ENCODE measurements around the gene YWHAG. TPM values are rescaled to one million over a fixed set of nuclear protein-coding genes. Genes with fewer than 3 reads are reported as not detected.

The YWHAG gene
- total RNA-seq, 2 experiments from 2014 or later: 42.6 to 126 TPM

DNA sequence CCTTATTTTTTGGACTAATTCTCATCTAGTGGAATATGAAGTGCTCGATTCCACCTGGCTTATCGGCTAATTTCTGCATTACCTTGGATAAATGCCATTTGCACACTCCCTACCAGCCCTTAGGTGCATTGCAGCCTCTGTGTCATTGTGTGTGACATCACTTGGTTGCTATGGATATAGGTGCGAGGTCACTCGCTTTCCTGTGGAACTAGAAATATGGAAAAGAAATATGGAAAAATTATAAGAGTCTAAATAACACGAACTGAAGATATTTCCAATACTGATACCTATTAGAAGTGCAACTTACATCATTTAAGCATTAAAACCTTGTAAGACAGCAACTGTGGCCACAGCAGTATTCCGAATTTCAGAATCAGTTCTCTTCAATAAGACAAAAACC lies 2.0 kb downstream of the YWHAG start:
- ChIA-PET POLR2A (interaction anchor here (0.7 to 1.4 kb wide), 2 partner anchors 23 to 363 kb away, joined by 3 to 4 read pairs; no protein-coding TSS in a partner anchor), CTCF (ENCODE audit: unreplicated experiment) (no interaction called here)
- peak; percentile 30 for DNase-seq (ENCODE audit: low spot score)
- intact Hi-C loops (cut with micrococcal nuclease; ENCODE audit: unreplicated experiment): loop anchor here (5.0 kb wide), 1 partner anchor 310 kb away; the partner anchor contains the start of genes MDH2 and STYXL1
- peaks cover 8% of the 10 kb centered on the region; the same call in 1 of the 2 replicates for H3K9me3 ChIP-seq (ENCODE audit: low read length)
- H3K36me3 ChIP-seq (ENCODE audit: insufficient read depth, low read length): peaks cover 62% of the 10 kb centered on the region
- peaks cover 68% of the 10 kb centered on the region for H3K79me2 ChIP-seq (ENCODE audit: insufficient read depth, low read depth, low read length)
- no peak overlapping the region for H2AFZ ChIP-seq (ENCODE audit: low read length)
- peak overlapping the region; percentile 96 for H3K4me3 ChIP-seq (ENCODE audit: low read depth, low read length, poor library complexity, severe bottlenecking)
- H4K20me1 ChIP-seq (ENCODE audit: insufficient read depth, low read length): peaks cover 38% of the 10 kb centered on the region
- H3K27ac ChIP-seq (ENCODE audit: low read depth, low read length, poor library complexity, severe bottlenecking): no peak overlapping the region
- peaks cover 25% of the 10 kb centered on the region for H3K4me1 ChIP-seq (ENCODE audit: insufficient read depth, low read length, poor library complexity, severe bottlenecking)
- no peaks in the 10 kb centered on the region for H3K9me2 ChIP-seq (ENCODE audit: insufficient read depth, low read length)
- peak overlapping the region; percentile 86 for H3K4me2 ChIP-seq (ENCODE audit: low read length)
- no peak for TF ChIP-seq EZH2phosphoT487 (IDR thresholded peaks at IDR 0.05; ENCODE audit: borderline replicate concordance, low read depth, low read length)
- TF ChIP-seq, protein P1, sequence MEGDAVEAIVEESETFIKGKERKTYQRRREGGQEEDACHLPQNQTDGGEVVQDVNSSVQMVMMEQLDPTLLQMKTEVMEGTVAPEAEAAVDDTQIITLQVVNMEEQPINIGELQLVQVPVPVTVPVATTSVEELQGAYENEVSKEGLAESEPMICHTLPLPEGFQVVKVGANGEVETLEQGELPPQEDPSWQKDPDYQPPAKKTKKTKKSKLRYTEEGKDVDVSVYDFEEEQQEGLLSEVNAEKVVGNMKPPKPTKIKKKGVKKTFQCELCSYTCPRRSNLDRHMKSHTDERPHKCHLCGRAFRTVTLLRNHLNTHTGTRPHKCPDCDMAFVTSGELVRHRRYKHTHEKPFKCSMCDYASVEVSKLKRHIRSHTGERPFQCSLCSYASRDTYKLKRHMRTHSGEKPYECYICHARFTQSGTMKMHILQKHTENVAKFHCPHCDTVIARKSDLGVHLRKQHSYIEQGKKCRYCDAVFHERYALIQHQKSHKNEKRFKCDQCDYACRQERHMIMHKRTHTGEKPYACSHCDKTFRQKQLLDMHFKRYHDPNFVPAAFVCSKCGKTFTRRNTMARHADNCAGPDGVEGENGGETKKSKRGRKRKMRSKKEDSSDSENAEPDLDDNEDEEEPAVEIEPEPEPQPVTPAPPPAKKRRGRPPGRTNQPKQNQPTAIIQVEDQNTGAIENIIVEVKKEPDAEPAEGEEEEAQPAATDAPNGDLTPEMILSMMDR (conservative IDR thresholded peaks at IDR 0.05; ENCODE audit: low read length): no peak
- BruUV-seq (replicated peaks): TSS peak; percentile 65

DNA sequence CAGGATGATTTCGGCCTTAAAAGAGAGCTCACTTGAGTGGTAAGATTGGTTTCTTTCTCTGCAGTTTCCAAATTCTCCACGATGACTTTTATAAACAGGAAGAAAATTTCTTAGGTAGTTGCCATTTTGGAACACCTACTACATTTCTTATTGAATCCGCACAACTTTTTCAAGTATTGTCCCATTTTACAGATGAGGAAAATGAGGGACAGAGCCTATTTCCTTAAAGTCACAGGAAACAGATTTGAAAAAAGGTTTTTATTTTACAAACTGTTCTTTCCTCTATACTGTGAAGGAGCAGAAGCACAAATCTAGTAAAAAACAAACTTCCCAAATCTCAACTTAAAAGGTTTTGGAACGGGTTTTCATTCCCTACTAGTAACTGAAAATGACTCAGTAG lies 2.7 kb downstream of the YWHAG start:
- H4K20me1 ChIP-seq (ENCODE audit: insufficient read depth, low read length): peaks cover 45% of the 10 kb centered on the region
- ChIA-PET CTCF (ENCODE audit: unreplicated experiment) (no interaction called here), POLR2A (interaction anchor here (0.7 to 0.9 kb wide), 2 partner anchors 8 to 362 kb away, joined by 3 read pairs; no protein-coding TSS in a partner anchor)
- no TSS peak for BruUV-seq (replicated peaks)
- peaks cover 75% of the 10 kb centered on the region for H3K79me2 ChIP-seq (ENCODE audit: insufficient read depth, low read depth, low read length)
- H2AFZ ChIP-seq (ENCODE audit: low read length): no peak overlapping the region
- intact Hi-C loops (cut with micrococcal nuclease; ENCODE audit: unreplicated experiment): loop anchor here (5.0 kb wide), 1 partner anchor 309 kb away; the partner anchor contains the start of genes MDH2 and STYXL1
- peaks cover 25% of the 10 kb centered on the region for H3K4me1 ChIP-seq (ENCODE audit: insufficient read depth, low read length, poor library complexity, severe bottlenecking)
- H3K9me2 ChIP-seq (ENCODE audit: insufficient read depth, low read length): no peaks in the 10 kb centered on the region
- peaks cover 8% of the 10 kb centered on the region; the same call in 1 of the 2 replicates for H3K9me3 ChIP-seq (ENCODE audit: low read length)
- H3K27ac ChIP-seq (ENCODE audit: low read depth, low read length, poor library complexity, severe bottlenecking): no peak overlapping the region
- peaks cover 69% of the 10 kb centered on the region for H3K36me3 ChIP-seq (ENCODE audit: insufficient read depth, low read length)
- TF ChIP-seq, protein P1 (conservative IDR thresholded peaks at IDR 0.05; ENCODE audit: low read length): no peak
- TF ChIP-seq EZH2phosphoT487 (IDR thresholded peaks at IDR 0.05; ENCODE audit: borderline replicate concordance, low read depth, low read length): no peak
- peak overlapping the region; percentile 86 for H3K4me2 ChIP-seq (ENCODE audit: low read length)
- no peak for DNase-seq (ENCODE audit: low spot score)
- peak overlapping the region; percentile 96 for H3K4me3 ChIP-seq (ENCODE audit: low read depth, low read length, poor library complexity, severe bottlenecking)
